ENCODE data around the gene FNTB. TPM values are rescaled to one million over a fixed set of nuclear protein-coding genes. Genes with fewer than 3 reads are reported as not detected.

Gene FNTB, protein sequence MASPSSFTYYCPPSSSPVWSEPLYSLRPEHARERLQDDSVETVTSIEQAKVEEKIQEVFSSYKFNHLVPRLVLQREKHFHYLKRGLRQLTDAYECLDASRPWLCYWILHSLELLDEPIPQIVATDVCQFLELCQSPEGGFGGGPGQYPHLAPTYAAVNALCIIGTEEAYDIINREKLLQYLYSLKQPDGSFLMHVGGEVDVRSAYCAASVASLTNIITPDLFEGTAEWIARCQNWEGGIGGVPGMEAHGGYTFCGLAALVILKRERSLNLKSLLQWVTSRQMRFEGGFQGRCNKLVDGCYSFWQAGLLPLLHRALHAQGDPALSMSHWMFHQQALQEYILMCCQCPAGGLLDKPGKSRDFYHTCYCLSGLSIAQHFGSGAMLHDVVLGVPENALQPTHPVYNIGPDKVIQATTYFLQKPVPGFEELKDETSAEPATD
- polyA plus RNA-seq (2013, experiment 1 of 2; ENCODE audit: insufficient read length): 25.3 TPM
- 18.7 TPM for polyA plus RNA-seq (2013, experiment 2 of 2; ENCODE audit: insufficient read length)

GRCh38 chr14:64986648-64987437 is at the start of gene FNTB:
Gene FNTB, plus strand, starts transcription at chr14:64986895. Its CDS starts 59 bp downstream, at chr14:64986954.
- peak; percentile 98 for DNase-seq

- DNase-seq: no peak
Measured at GRCh38 chr14:64937171-64937820, 49.4 kb upstream of the FNTB start.

DNA sequence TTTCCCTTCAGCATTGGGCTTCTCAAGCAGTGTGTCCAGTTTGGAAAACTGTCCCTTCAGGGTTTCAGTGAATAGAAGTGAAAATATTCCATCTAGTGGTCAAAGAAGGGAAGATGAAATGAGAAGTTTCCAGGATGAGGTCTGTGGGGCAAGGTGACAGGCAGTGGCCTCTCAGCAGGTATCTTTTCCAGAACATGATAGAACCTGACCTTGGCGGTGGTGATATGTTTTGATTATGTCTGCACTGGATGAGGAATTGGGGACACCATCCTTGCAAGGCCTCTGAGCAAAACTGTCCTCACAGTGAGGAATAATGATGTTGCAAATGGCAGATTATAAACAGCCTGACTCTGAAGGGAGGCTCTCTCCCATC is 48.9 kb upstream of the FNTB start:
- peak; percentile 24 for DNase-seq

- no peak for DNase-seq
Measured at GRCh38 chr14:64938972-64939816, 47.5 kb upstream of the FNTB start.

- no peak for DNase-seq
Measured at GRCh38 chr14:64939817-64940190, 46.9 kb upstream of the FNTB start.

DNA sequence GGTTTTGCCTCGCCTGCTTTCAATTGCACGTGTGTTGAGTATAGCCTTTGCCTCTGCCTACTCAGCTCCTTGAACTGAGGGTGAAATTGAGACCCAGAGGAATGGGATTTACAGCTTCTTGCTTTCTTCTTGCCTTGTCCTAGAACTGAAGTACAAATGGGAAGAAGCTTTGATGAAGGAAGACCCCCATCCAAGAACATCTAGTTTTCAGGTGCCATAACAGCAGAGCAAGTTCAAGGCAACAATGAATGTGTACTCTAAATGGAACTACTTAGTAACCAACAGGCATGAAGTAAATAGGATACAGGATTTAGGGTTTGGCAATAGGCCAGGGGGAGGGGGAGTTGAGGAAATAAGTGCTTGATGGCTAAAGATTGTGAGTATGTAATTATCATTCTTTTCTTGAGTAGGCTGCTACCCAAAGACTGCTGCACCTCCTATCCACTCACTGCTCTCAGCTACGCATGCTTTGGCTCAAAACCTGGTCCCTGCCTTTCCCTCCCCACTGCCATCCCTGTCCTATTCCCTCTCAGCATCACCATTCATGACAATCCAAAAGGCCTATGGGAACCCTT is 46.3 kb upstream of the FNTB start:
- DNase-seq: no peak

GRCh38 chr14:64942531-64943111 is 44.1 kb upstream of the FNTB start, which contains the start of gene GPX2:
Gene GPX2, minus strand, starts transcription at chr14:64942745. Its CDS starts 19 bp downstream, at chr14:64942726.
- no peak for DNase-seq

DNA sequence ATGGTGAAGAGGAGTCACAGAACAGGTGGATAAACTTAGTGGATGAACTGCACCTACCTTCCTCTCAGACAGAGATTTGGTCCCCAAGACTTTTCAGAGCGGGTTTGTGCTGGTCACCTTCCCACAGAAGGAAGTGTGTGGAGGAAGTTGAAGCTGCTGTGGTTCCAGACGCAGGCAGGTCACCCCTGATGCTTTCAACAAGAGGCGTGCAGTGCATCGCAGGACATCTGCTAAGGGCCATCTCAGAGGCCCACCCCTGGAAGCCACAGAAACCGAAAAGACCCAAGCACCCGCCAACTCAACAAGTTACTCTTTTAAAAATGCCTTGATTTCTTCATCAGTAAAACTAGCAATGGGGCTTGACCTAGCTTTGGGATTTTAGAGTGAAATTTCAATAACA is 43.1 kb upstream of the FNTB start:
- no peak for DNase-seq

DNA sequence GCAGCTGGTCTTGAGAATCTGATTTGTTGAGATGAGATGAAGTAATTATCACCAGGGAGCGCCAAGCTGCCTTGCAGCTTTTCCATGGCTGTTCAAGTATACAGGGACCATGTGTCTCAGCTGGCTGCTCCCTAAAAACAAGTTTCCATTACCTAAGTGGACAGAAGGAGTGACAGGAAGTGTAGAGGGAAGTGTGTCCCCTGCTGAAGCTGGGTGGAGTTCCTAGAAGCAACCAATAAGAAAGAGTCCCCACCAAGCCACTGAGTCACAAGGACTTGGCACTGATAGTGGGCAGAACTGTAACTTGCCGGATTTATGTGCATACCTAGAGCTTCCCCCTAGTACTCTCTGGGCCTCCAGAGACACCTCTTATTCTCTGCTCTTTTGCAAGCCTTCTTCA is 42.7 kb upstream of the FNTB start:
- DNase-seq: no peak

DNA sequence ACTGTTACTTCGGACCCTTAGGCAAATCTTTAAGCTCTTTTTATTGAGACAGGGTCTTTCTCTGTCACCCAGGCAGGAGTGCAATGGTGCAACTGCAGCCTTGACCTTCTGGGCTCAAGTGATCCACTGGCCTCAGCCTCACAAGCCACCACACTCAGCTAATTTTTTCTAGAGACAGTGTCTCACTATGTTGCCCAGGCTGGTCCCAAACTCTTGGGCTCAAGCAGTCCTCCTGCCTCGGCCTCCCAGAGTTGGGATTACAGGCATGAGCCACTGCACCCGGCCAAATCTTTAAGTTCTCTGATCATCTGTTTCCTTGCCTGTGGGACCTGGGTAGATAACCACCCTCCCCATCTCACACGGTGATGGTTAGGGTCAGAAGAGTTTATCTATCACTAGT is 41.8 kb upstream of the FNTB start:
- no peak for DNase-seq

DNA sequence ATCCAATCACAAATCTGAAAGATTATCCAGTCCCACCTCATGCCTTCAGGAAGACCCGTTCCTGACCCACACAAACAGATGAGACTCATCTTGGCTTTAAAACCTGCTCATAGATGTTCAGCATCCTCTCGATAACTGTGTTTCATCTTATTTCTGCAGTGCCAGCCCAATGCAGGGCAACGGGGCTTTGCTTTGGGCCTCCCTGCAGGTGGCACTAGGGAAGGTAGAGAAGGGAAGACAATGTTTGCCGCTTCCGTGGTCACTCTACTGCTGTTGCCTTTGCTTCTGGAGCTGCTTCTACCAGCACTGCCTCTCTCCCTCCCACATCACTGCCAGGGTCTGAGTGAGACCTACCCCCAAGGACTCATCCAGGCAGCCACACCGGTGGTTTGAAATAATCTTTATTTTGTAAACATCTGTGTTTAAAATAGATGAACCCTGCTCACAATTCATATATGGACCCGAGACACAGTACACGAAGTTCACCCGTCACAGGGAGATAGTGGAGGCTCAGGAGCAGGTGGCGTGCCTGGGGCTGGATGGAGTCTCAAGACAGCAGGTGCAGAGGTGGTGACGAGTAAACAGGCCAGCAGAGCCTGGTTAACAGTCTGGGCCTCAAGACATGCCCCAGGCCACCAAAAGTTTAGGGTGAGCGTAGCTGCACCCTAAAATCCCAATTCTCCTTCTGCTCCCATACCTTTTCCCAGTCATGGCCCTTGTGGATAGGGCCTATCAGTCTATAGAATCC is 41.1 kb upstream of the FNTB start:
- no peak for DNase-seq

DNA sequence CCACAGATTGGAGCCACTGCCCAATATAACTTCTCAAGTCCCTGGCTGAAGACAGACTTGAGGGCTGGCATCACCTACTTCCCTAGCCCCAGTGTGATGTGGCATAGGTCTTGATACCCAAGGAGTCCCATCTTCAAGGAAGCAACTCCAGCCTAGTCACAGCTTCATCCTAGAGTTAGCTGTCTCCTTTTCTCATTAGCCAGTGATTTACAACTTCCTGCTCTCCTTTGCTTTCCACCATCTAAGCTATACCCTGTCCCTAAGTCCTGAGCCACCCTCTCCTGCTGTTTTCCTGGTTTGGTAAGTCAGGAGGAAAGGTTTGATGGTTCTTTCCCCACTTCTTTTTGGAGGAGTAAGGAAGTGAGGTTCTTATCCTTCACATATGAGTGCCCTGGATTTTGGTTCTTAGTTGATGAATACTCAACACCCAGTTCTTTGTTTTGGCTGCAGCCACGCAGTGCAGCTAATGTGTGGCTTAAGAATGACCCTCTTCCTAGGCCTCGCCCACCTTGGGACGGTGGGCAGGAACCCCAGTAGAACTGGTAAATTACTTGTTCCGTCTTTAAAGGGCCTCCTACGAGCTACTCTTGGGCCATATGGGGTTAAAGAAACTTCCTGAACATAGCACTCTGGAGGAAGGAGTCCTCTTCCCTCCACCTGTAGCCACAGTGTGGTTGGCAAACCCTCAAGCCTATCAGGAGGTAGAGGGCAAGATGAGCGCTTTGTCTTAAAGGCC is 40.2 kb upstream of the FNTB start:
- DNase-seq: no peak

GRCh38 chr14:64947710-64948611 is 38.7 kb upstream of the FNTB start:
- DNase-seq: no peak

GRCh38 chr14:64948612-64949210 is 38.0 kb upstream of the FNTB start:
- no peak for DNase-seq

- no peak for DNase-seq
Measured at GRCh38 chr14:64950889-64951288, 35.8 kb upstream of the FNTB start.

- no peak for DNase-seq
Measured at GRCh38 chr14:64951291-64951690, 35.4 kb upstream of the FNTB start.

- DNase-seq: no peak
Measured at GRCh38 chr14:64951724-64952123, 35.0 kb upstream of the FNTB start.

DNA sequence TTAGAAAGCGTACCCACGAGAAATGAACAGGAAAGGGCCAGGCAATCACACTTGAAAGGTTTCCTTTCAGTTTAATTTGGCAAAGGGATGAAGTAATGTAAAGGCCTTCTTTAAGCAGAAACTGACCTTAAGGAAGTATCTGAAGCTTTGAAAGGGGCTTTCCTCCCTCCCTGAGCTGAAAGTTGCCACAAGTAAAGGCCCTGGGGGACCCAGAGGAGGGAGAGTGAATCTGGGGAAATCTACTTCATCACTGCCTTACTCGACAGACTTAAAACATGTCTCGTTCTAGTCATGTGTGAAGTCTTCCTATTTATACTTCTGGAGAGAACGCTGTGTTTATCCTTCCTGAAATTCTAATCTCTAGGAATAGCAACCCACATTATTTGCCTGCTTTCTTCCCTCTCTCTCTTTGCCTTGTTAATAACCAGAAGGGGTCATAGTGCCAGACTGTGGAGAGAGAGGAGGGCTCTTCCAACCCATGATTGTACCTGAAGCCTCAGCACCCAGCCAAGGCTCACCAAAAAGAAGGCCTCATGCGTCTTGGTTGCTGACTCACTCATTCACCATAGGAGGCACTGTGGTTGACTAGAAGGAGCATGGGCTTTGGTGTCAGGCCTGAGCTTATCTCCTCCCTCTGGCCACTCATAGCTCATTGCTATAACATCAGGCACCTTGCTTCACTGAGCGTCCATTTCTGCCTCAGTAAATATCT is 33.9 kb upstream of the FNTB start:
- DNase-seq: no peak
